A673 (cell line): Measurements from ENCODE around the gene PAPSS2. TPM values are rescaled to one million over a fixed set of nuclear protein-coding genes. Genes with fewer than 3 reads are reported as not detected.

ENCODE experiments used
- BruUV-seq: library from RNA; stranded (reverse); fragments of 400-500 nt; replicated peaks from 2 replicates; lab custom pipeline; 2021; lab: Mats Ljungman, UMichigan
- CTCF ChIA-PET: fragments of 300-600 bp; sonication (Branson Sonifier 250); formaldehyde crosslinking; loops from one replicate; lab custom pipeline; 2022; ENCODE audit warnings: antibody characterized with exemption; lab: Charles Lee
- POLR2A ChIA-PET: fragments of 300-600 bp; sonication (Branson Sonifier 250); formaldehyde crosslinking; loops from one replicate; lab custom pipeline; 2022; ENCODE audit warnings: antibody characterized with exemption; ENCODE audit not compliant: low non-redundant PET; lab: Charles Lee
- DNase-seq: peaks from one replicate; pipeline ENCODE4 v3.0.0-alpha.2; 2015; ENCODE audit warnings: low spot score
- H3K27ac ChIP-seq: fragments of 200-600 bp; sonication (generic); 2 replicates; pipeline ENCODE4 v1.5.1; 2016; ENCODE audit warnings: mixed run types, low read depth, mild to moderate bottlenecking, mixed read lengths, antibody characterized with exemption, low read length; ENCODE audit not compliant: poor library complexity, severe bottlenecking
- H3K27me3 ChIP-seq: fragments of 200-600 bp; sonication (generic); replicated peaks from 2 replicates; pipeline ENCODE4 v1.6.1; 2017; ENCODE audit warnings: mixed run types, low read depth, mild to moderate bottlenecking, mixed read lengths, antibody characterized with exemption, low read length; ENCODE audit not compliant: insufficient read depth, poor library complexity
- H3K36me3 ChIP-seq: fragments of 200-600 bp; sonication (generic); 2 replicates; pipeline ENCODE4 v1.6.1; 2016; ENCODE audit warnings: mixed run types, mild to moderate bottlenecking, mixed read lengths, antibody characterized with exemption, low read length; ENCODE audit not compliant: insufficient read depth, poor library complexity, severe bottlenecking
- H3K4me1 ChIP-seq: fragments of 200-600 bp; sonication (generic); 2 replicates; pipeline ENCODE4 v1.6.1; 2017; ENCODE audit warnings: mixed run types, mild to moderate bottlenecking, mixed read lengths, antibody characterized with exemption, low read length; ENCODE audit not compliant: insufficient read depth, poor library complexity, severe bottlenecking
- H3K4me3 ChIP-seq: fragments of 200-600 bp; sonication (generic); 2 replicates; pipeline ENCODE4 v1.5.1; 2016; ENCODE audit warnings: low read depth, mixed run types, mild to moderate bottlenecking, mixed read lengths, low read length; ENCODE audit not compliant: poor library complexity, severe bottlenecking
- H3K9me3 ChIP-seq: fragments of 200-600 bp; sonication (generic); 2 replicates; pipeline ENCODE4 v1.6.1; 2016; ENCODE audit warnings: mixed run types, low read depth, mild to moderate bottlenecking, mixed read lengths, antibody characterized with exemption, low read length; ENCODE audit not compliant: poor library complexity, severe bottlenecking
- EZH2 ChIP-seq: fragments of 200-600 bp; sonication (generic); IDR thresholded peaks from 2 replicates; pipeline ENCODE4 v1.6.1; 2017; ENCODE audit warnings: borderline replicate concordance, low read depth, mild to moderate bottlenecking, mixed read lengths, antibody characterized with exemption, low read length; ENCODE audit not compliant: poor library complexity, severe bottlenecking
- intact Hi-C: fragments of 100-400 bp; cut with micrococcal nuclease; formaldehyde crosslinking; loops from one replicate; pipeline ENCODE4 v1.10.0; 2022; ENCODE audit not compliant: unreplicated experiment
- total RNA-seq: library from RNA; stranded (reverse); gene quantifications from 2 replicates; pipeline ENCODE4 v1.2.3, GENCODE V29; 2021
- TF ChIP-seq, protein P1 (sequence below): fragments of 300-800, 200-600 bp; sonication (generic); conservative IDR thresholded peaks from 2 replicates; pipeline ENCODE4 v1.5.1; 2017; ENCODE audit warnings: low read depth, mild to moderate bottlenecking, antibody characterized with exemption, low read length, moderate library complexity, mixed read lengths

Gene PAPSS2
- total RNA-seq, 1 experiment from 2014 or later, result 14.0 TPM

DNA sequence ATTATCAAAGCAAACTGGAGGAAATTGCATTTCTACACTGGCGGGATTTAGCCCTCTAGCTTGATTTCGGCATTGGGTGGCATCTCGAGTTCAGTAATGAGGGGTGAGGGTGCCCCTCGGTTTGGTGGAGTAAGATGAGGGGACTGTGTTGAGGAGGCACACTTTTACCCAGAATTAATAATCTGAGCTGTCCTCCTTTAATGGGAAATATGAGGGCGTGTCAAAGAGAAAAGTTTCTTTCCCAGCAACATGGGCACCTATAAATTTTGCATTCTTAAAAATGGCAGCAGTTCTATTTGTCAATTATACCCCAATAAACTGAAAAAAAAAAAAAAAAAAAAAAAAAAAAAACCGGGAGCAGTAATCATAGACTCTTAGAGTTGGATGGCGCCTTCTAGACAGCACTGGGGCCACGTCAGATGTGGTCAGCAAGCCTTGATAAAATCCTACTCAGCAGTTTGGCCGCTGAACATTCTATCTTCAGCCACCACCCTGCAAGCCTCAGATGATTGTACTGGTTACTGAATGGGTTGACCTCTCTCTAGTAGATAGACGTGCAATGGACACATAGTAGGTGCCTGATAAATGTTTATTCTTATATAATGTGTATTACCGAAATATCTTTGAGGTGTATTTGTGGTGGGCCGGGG lies 931 bp downstream of the PAPSS2 start:
- TF ChIP-seq EZH2, result no peak
- peaks cover 22% of the 10 kb centered on the region for H3K4me1 ChIP-seq
- H3K27me3 ChIP-seq, result no peaks in the 10 kb centered on the region
- intact Hi-C loops, result no loop called here
- peak overlapping the region; percentile 69 for H3K27ac ChIP-seq
- H3K9me3 ChIP-seq, result no peaks in the 10 kb centered on the region
- TSS peak; percentile 32 for BruUV-seq
- peak overlapping the region; percentile 91 for H3K4me3 ChIP-seq
- no peak for DNase-seq
- ChIA-PET POLR2A (no interaction called here), CTCF (no interaction called here)
- no peaks in the 10 kb centered on the region for H3K36me3 ChIP-seq

DNA sequence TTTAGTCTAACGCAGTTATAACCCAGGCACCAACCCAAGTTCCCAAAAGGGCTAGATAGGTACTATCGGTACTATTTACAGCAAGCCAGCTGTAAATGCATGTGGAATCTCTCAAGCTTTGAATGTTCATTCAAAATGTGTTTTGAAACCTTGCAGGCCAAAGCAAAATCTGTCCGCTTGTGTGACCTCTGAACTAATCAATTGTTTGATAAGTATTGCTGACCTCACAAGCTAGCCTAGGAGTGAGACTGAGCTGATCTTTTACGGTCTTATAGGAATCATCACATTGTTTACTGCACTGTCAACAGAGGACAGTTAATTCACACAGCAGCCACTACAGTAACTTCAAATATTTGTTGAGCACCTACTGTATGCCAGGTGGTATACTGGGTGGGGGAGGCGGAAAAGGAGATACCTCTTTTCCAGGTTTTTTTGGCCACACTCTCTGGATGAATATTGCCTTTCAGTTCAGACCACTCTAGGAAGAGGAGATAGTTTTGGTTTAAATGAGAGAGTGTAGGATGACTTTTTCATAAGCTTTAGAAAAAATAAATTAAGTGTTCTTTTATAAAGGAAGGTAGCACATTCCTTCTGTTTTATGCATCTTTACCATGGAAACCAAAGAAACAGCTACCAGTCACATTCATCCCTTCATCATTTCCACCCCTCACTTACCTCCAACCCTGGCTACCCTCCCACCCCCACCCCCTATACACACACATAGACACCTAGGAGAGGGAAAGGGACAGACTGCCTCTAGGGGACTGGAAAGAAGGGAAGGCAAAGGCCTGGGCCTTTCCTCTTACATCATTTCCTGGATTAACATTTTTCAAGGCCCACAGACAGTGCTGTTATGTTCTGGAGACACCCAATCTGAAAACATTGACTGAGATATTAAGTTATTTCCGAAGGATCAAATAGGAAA lies 2.4 kb downstream of the PAPSS2 start:
- Histone ChIP-seq H3K9me3 (no peaks in the 10 kb centered on the region), H3K27ac (peak overlapping the region; percentile 57), H3K36me3 (no peaks in the 10 kb centered on the region), H3K27me3 (no peaks in the 10 kb centered on the region), H3K4me1 (peaks cover 22% of the 10 kb centered on the region), H3K4me3 (no peak overlapping the region)
- TF ChIP-seq, protein P1, sequence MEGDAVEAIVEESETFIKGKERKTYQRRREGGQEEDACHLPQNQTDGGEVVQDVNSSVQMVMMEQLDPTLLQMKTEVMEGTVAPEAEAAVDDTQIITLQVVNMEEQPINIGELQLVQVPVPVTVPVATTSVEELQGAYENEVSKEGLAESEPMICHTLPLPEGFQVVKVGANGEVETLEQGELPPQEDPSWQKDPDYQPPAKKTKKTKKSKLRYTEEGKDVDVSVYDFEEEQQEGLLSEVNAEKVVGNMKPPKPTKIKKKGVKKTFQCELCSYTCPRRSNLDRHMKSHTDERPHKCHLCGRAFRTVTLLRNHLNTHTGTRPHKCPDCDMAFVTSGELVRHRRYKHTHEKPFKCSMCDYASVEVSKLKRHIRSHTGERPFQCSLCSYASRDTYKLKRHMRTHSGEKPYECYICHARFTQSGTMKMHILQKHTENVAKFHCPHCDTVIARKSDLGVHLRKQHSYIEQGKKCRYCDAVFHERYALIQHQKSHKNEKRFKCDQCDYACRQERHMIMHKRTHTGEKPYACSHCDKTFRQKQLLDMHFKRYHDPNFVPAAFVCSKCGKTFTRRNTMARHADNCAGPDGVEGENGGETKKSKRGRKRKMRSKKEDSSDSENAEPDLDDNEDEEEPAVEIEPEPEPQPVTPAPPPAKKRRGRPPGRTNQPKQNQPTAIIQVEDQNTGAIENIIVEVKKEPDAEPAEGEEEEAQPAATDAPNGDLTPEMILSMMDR, result no peak
- TF ChIP-seq EZH2, result no peak
- ChIA-PET CTCF (no interaction called here), POLR2A (no interaction called here)
- intact Hi-C loops, result no loop called here
- DNase-seq, result peak; percentile 76
- no TSS peak for BruUV-seq

DNA sequence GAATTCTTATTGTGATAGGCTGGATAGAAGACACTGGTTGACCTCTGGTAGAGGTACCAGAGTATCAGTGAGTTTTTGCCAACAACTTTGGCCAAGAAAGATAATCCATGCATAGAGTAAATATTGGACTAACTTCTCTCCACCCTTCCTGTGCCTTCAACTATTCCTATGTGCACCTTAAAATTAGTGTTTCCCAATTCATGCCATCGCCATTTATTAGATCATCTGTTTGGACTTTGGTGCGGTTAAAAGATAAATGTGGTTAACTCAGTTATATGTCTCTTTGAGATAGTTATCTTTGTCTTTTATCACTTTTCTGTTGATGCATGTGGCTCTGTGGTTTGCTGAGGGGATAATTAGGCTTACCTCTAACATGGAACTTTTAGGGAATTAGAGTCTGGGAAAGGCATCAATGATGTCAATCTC lies 4.6 kb downstream of the PAPSS2 start:
- peaks cover 22% of the 10 kb centered on the region for H3K4me1 ChIP-seq
- no peaks in the 10 kb centered on the region for H3K9me3 ChIP-seq
- CTCF ChIA-PET, result no interaction called here
- no TSS peak for BruUV-seq
- H3K4me3 ChIP-seq, result no peak overlapping the region
- H3K27ac ChIP-seq, result no peak overlapping the region
- intact Hi-C loops, result no loop called here
- no peaks in the 10 kb centered on the region for H3K36me3 ChIP-seq
- no peaks in the 10 kb centered on the region for H3K27me3 ChIP-seq
- TF ChIP-seq, protein P1, result no peak
- POLR2A ChIA-PET, result no interaction called here
- DNase-seq, result no peak
